B cell (primary cell): Measurements from ENCODE around the gene MEGF11. TPM values are rescaled to one million over a fixed set of nuclear protein-coding genes. Genes with fewer than 3 reads are reported as not detected.

Experiments used
- ATAC-seq: fragments of 200-7000 bp; cut with Tn5 transposase; one replicate; pipeline ENCODE4 v1.10.0; 2021; ENCODE audit warnings: low read depth, mild to moderate bottlenecking, moderate number of reproducible peaks, moderate library complexity
- CTCF ChIA-PET: fragments of 350-600 bp; sonication (Branson Sonifier 250); formaldehyde crosslinking; loops from one replicate; lab custom pipeline; 2021; ENCODE audit warnings: antibody characterized with exemption, inconsistent platforms; lab: Charles Lee
- POLR2A ChIA-PET: fragments of 350-600 bp; sonication (Branson Sonifier 250); formaldehyde crosslinking; loops from one replicate; lab custom pipeline; 2021; ENCODE audit warnings: antibody characterized with exemption; lab: Charles Lee
- DNase-seq: peaks from one replicate; pipeline ENCODE4 v3.0.0; 2013
- H2AFZ ChIP-seq: 2 replicates; pipeline ENCODE4 v1.6.1; 2012; ENCODE audit warnings: mild to moderate bottlenecking, low read depth, low read length; ENCODE audit not compliant: insufficient read depth, poor library complexity, severe bottlenecking
- H3K27ac ChIP-seq, 2 donors: 1 replicate in 1 of 2; 2 replicates in 1 of 2; pipeline ENCODE4 v1.5.1; 2012 to 2013; ENCODE audit warnings: low read length in 2 of 2, mild to moderate bottlenecking in 2 of 2, moderate library complexity in 1 of 2
- H3K27me3 ChIP-seq, 4 experiments: fragments of 200-600 bp in 1 of 4; sonication (generic) in 1 of 4; replicated peaks in 1 of 4; 1 replicate in 2 of 4; 2 replicates in 2 of 4; pipeline versions ENCODE4 v1.6.1 to v1.7.0; 2013 to 2016; ENCODE audit warnings: low read length in 3 of 4, mild to moderate bottlenecking in 2 of 4, mixed read lengths in 1 of 4, moderate library complexity in 1 of 4; ENCODE audit not compliant: insufficient read depth in 4 of 4, control insufficient read depth in 3 of 4; ENCODE audit errors: control extremely low read depth in 1 of 4
- H3K36me3 ChIP-seq, 2 experiments: replicated peaks in 1 of 2; 1 replicate in 1 of 2; 2 replicates in 1 of 2; pipeline versions ENCODE4 v1.6.1 to v1.7.1; 2013; ENCODE audit warnings: low read length in 1 of 2; ENCODE audit not compliant: insufficient read depth in 2 of 2, control insufficient read depth in 1 of 2; ENCODE audit errors: control extremely low read depth in 1 of 2, extremely low read depth in 1 of 2
- H3K4me1 ChIP-seq, 2 donors: fragments of 200-600 bp in 1 of 2; sonication (generic) in 1 of 2; 1 replicate in 1 of 2; 2 replicates in 1 of 2; pipeline versions ENCODE4 v1.5.1 to v1.6.1; 2013 to 2017; ENCODE audit warnings: low read length in 2 of 2; ENCODE audit not compliant: control insufficient read depth in 2 of 2, insufficient read depth in 2 of 2
- H3K4me2 ChIP-seq: replicated peaks from 2 replicates; pipeline ENCODE3; 2012; ENCODE audit warnings: mild to moderate bottlenecking, low read depth, low read length; ENCODE audit not compliant: poor library complexity, severe bottlenecking
- H3K4me3 ChIP-seq, 5 experiments: fragments of 200-600 bp in 1 of 5; sonication (generic) in 1 of 5; 1 replicate in 3 of 5; 2 replicates in 2 of 5; pipeline versions ENCODE4 v1.5.1 to v1.7.0; 2011 to 2016; ENCODE audit warnings: low read length in 4 of 5, mild to moderate bottlenecking in 4 of 5, low read depth in 2 of 5, control low read depth in 1 of 5, moderate library complexity in 1 of 5; ENCODE audit not compliant: insufficient read depth in 1 of 5; ENCODE audit errors: control extremely low read depth in 1 of 5, extremely low read depth in 1 of 5
- H3K79me2 ChIP-seq: fragments of 200-600 bp; sonication (generic); one replicate; pipeline ENCODE4 v1.6.0; 2016; ENCODE audit warnings: low read length; ENCODE audit not compliant: control insufficient read depth, insufficient read depth
- H3K9ac ChIP-seq: fragments of 200-600 bp; sonication (generic); 2 replicates; pipeline ENCODE4 v1.6.1; 2017; ENCODE audit warnings: mild to moderate bottlenecking, low read length, moderate library complexity
- H3K9me3 ChIP-seq, 3 donors: one replicate each; pipeline versions ENCODE4 v1.6.1 to v1.7.1; 2013; ENCODE audit warnings: low read length in 2 of 3; ENCODE audit not compliant: control insufficient read depth in 2 of 3, insufficient read depth in 1 of 3; ENCODE audit errors: control extremely low read depth in 1 of 3
- H4K20me1 ChIP-seq: 2 replicates; pipeline ENCODE4 v1.6.0; 2012; ENCODE audit warnings: mild to moderate bottlenecking, low read length; ENCODE audit not compliant: insufficient read depth, control insufficient read depth, poor library complexity, severe bottlenecking
- H3K27ac Mint-ChIP-seq: one replicate; pipeline ENCODE4 v1.8.0; 2021; ENCODE audit warnings: mixed read lengths
- H3K27me3 Mint-ChIP-seq: one replicate; pipeline ENCODE4 v1.8.0; 2021; ENCODE audit warnings: mixed read lengths
- H3K4me1 Mint-ChIP-seq: one replicate; pipeline ENCODE4 v1.8.0; 2021; ENCODE audit warnings: mixed read lengths
- H3K4me3 Mint-ChIP-seq: one replicate; pipeline ENCODE4 v1.8.0; 2021; ENCODE audit warnings: mixed read lengths
- H3K9me3 Mint-ChIP-seq: one replicate; pipeline ENCODE4 v1.8.0; 2022; ENCODE audit warnings: mixed read lengths; ENCODE audit not compliant: insufficient read depth
- EZH2 ChIP-seq: IDR thresholded peaks from 2 replicates; pipeline ENCODE4 v1.6.1; 2012; ENCODE audit warnings: borderline replicate concordance, low read depth, mild to moderate bottlenecking, moderate library complexity, low read length; ENCODE audit not compliant: insufficient read depth, poor library complexity, severe bottlenecking
- WGBS: methylation state at CpG from one replicate; pipeline ENCODE4 v1.1.5; 2013; ENCODE audit warnings: missing lambda C conversion rate; ENCODE audit not compliant: insufficient coverage; 5-methylcytosine and 5-hydroxymethylcytosine counted together
- intact Hi-C: fragments of 100-400 bp; cut with micrococcal nuclease; formaldehyde crosslinking; loops from one replicate; pipeline ENCODE4 v1.10.0; 2022
- polyA plus RNA-seq: library from polyadenylated mRNA; depleted of rRNA; stranded (reverse); fragments of >200 nt; gene quantifications from 2 replicates; pipeline ENCODE4 v1.2.3, GENCODE V29; 2012
- total RNA-seq, 2 donors: library from RNA; stranded (reverse); fragments of 120-200 nt in 1 of 2; gene quantifications; 1 replicate in 1 of 2; 2 replicates in 1 of 2; pipeline versions ENCODE4 v1.2.3 to v1.2.4, GENCODE V29; 2013 to 2022
- TF ChIP-seq, protein P1 (sequence below): fragments of 200-600 bp; IDR thresholded peaks from one replicate; pipeline ENCODE4 v1.8.0; 2022; ENCODE audit warnings: antibody characterized with exemption, mild to moderate bottlenecking

The MEGF11 gene
- total and polyA plus RNA-seq, 2 donors (not counting 1 experiment from before 2014, with no cell fraction given), result 0.04 to 0.34 TPM

DNA sequence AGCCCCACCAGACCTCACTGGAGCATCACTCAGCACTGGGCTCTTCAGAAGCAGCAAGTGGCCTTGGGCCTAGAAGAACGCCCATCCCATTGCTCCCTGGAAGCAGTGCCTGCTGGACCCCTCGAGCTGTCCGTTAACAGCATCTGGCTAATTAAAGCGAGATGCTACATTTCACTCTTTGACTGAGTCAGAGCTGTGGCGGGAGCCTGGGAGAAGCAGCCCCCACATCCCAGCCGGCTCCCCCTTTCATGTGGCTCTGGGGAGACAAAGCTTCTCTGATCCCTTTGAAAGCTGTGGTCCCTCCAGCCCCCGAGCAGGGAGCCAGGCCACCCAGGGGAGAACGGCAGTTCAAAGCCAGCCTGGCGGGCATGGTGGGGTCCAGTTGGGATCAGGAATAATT is 103.7 kb downstream of the MEGF11 start:
- WGBS, result 91% methylated on average over 6 of the region's 9 CpGs
- Histone ChIP-seq H3K79me2 (no peaks in the 10 kb centered on the region), H3K9ac (no peak overlapping the region), H3K9me3 (no peaks in the 10 kb centered on the region), H4K20me1 (no peaks in the 10 kb centered on the region), H3K36me3 (no peaks in the 10 kb centered on the region), H3K4me1 (peaks cover 4 to 8% of the 10 kb centered on the region in 2 donors), H3K27me3 (no peaks in the 10 kb centered on the region), H3K27ac (no peak overlapping the region), H3K4me3 (no peak overlapping the region), H2AFZ (no peak overlapping the region), H3K4me2 (no peak overlapping the region)
- CTCF ChIA-PET, result no interaction called here
- peaks cover 7% of the 10 kb centered on the region for H3K4me1 Mint-ChIP-seq
- DNase-seq (no peak), ATAC-seq (no peak)
- intact Hi-C loops, result no loop called here
- no peaks in the 10 kb centered on the region for H3K9me3 Mint-ChIP-seq
- TF ChIP-seq, protein P1, sequence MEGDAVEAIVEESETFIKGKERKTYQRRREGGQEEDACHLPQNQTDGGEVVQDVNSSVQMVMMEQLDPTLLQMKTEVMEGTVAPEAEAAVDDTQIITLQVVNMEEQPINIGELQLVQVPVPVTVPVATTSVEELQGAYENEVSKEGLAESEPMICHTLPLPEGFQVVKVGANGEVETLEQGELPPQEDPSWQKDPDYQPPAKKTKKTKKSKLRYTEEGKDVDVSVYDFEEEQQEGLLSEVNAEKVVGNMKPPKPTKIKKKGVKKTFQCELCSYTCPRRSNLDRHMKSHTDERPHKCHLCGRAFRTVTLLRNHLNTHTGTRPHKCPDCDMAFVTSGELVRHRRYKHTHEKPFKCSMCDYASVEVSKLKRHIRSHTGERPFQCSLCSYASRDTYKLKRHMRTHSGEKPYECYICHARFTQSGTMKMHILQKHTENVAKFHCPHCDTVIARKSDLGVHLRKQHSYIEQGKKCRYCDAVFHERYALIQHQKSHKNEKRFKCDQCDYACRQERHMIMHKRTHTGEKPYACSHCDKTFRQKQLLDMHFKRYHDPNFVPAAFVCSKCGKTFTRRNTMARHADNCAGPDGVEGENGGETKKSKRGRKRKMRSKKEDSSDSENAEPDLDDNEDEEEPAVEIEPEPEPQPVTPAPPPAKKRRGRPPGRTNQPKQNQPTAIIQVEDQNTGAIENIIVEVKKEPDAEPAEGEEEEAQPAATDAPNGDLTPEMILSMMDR, result no peak
- TF ChIP-seq EZH2, result no peak
- POLR2A ChIA-PET, result no interaction called here
- H3K27me3 Mint-ChIP-seq, result peaks cover 21% of the 10 kb centered on the region
- no peak overlapping the region for H3K27ac Mint-ChIP-seq
- no peak overlapping the region for H3K4me3 Mint-ChIP-seq

- POLR2A ChIA-PET, result no interaction called here
- Histone ChIP-seq H3K4me1 (no peaks in the 10 kb centered on the region), H3K9me3 (no peaks in the 10 kb centered on the region), H3K27me3 (no peaks in the 10 kb centered on the region), H3K4me2 (no peak overlapping the region), H3K9ac (no peak overlapping the region), H3K27ac (no peak overlapping the region), H4K20me1 (no peaks in the 10 kb centered on the region), H2AFZ (no peak overlapping the region), H3K36me3 (no peaks in the 10 kb centered on the region), H3K4me3 (no peak overlapping the region), H3K79me2 (no peaks in the 10 kb centered on the region)
- WGBS, result 100% methylated on average over 1 of the region's 2 CpGs
- Mint-ChIP-seq H3K9me3 (no peaks in the 10 kb centered on the region), H3K27ac (no peak overlapping the region), H3K4me1 (no peaks in the 10 kb centered on the region), H3K27me3 (peaks cover 15% of the 10 kb centered on the region), H3K4me3 (no peak overlapping the region)
- no peak for TF ChIP-seq EZH2
- TF ChIP-seq, protein P1, result no peak
- intact Hi-C loops, result no loop called here
- CTCF ChIA-PET, result no interaction called here
- ATAC-seq (no peak), DNase-seq (no peak)
These were observed 105.4 kb downstream of the MEGF11 start for GRCh38 chr15:66148187-66148586.
